Mesenteric fat pad (tissue), 1 donor: Measurements from ENCODE around the gene BCL7B. TPM values are rescaled to one million over a fixed set of nuclear protein-coding genes. Genes with fewer than 3 reads are reported as not detected.
"Not testable (repeated sequence)": the region's sequence is repeated elsewhere in the genome, so short reads cannot be mapped to it uniquely, and the experiment has no call there.

ENCODE experiments used
- DNase-seq: peaks from one replicate; pipeline ENCODE4 v3.0.0-alpha.2; 2020; ENCODE audit warnings: low spot score
- total RNA-seq: library from RNA; stranded (reverse); fragmentation: NEBNext Ultra II Directional; extraction: Animal tissue kit (Norgen Biotek cat#: 25700); gene quantifications from one replicate; pipeline ENCODE4 v1.2.1, GENCODE V29; 2021
- donor health status: DM: yes; HTN: yes; CAD: no.

BCL7B gene
- total RNA-seq, 1 donor from 2014 or later: 80.1 TPM

- no peak for DNase-seq
These were observed 21.0 kb downstream of the BCL7B start for GRCh38 chr7:73536479-73536878.

- DNase-seq: not testable (repeated sequence)
These were observed 21.6 kb downstream of the BCL7B start for GRCh38 chr7:73535918-73536317.

DNA sequence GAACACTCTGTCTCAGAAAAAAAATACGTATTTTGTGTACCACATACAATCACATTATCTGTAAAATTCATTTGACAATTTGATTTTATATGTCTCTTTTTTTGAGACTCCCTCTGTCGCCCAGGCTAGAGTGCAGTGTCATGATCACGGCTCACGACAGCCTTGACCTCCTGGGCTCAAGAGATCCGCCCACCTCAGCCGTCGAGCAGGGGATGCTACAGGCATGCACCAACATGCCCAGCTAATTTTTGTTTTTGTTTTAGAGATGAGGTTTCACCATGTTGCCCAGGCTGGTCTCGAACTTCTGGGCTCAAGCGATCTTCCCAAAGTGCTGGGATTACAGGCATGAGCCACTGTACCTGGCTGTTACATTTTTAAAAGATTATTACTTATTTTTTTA lies 23.7 kb downstream of the BCL7B start:
- DNase-seq: no peak

DNA sequence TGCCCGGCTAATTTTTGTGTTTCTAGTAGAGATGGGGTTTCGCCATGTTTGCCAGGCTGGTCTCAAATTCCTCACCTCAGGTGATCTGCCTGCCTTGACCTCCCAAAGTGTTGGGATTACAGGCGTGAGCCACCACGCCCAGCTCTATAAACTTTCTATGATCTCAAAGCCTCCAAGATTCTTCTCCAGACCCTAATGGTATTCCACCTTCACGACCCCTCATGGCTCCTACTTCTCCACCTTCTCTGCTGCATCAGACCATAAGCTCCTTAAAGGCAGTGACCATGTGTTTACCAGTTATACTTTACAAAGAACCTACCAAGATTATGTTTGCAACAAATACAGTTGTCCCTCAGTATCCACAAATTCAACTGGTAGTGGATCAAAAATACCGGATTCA lies 25.3 kb downstream of the BCL7B start:
- DNase-seq: no peak

GRCh38 chr7:73530800-73531199 lies 26.7 kb downstream of the BCL7B start:
- no peak for DNase-seq

DNA sequence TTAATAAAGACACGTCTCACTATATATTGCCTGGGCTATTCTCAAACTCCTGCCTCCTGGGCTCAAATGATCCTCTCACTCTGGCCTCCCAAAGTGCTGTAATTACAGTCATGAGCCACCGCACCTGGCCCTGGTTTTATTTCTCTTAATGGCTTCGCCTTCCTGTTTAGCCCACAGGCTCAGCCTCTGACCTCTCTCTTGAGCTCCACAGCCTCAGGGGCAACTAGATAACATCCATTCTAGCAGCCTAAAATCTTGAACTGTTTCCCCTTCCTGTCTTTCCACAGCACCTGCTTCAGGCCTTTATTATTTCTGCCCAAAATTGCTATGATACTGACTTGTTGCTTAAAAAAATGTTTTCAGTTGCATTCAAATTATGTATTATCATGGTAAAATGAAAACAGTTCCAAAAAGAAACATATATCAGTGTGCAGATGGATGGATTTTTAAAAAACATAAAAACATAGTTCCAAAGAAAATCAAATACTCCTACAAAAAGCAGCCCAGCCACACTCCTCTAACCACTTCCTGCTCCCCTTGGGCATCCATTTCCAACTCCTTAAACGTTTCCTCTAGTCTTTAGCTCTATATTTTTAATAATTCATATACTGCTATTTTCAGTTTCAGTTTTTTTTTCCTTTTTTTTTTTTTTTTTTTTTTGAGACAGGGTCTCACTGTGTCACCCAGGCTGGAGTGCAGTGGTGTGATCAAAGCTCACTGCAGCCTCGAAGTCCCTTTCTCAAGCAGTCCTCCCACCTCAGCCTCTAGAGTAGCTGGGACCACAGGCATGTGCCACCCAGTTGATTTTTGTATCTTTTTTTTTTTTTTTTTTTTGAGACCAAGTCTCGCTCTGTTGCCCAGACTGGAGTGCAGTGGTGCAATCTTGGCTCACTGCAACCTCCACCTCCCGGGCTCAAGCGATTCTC lies 30.3 kb downstream of the BCL7B start:
- no peak for DNase-seq

DNA sequence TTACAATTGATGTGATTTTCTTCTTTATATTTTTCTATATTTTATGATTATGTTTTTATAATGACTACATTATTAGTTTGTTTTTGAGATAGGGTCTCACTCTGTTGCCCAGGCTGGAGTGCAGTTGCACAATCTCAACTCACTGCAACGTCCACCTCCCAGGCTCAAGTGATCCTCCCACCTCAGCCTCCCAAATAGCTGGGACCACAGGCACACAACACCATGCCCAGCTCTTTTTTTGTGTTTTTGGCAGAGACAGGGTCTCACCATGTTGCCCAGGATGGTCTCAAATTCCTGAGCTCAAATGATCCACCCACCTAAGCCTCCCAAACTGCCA lies 31.4 kb downstream of the BCL7B start:
- DNase-seq: not testable (repeated sequence)

DNA sequence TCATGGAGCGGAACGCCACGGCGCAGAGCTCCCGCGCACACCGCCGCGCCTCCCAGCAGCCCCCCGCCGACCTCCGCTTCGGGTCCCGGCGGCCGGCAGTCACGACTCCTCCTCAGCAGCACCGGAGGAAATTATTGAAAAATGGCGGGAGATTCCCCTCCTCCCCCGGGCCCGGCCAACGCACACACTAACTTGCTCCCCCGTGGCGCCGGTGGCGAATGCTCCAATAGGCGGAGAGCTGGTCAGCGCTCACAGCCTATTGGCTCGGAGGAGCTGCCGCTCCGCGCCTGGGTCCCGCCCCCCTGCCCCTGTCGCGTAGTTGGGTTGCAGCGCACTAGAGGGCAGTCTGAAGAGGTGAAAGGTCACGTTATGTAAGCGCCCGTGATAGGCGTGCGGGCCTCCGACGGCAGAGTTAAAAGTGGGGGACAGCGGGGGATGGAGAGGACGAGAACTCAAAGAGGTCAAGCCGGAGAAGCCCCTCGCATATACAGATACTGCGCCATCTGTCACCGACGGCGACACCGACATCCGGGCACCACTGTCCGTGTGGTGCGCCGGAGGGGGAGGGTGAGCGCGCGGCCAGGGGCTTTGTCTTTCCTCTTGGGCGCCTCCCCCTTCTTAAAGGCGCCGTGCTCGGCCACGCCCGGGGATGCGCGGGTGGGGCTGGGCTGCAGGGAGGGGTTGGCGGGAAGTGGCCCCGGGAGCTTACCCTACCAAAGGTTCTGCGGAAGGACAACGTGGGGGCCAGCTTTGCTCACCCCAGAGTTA lies 35.2 kb downstream of the BCL7B start, which contains the start of gene BAZ1B:
Gene BAZ1B, minus strand, starts transcription at position 189 of the 768 bp plus-strand sequence. CDS start 360 bp downstream, outside the sequence.
- DNase-seq: peak; percentile 99

GRCh38 chr7:73521636-73522104 lies 35.8 kb downstream of the BCL7B start:
- peak; percentile 90 for DNase-seq

DNA sequence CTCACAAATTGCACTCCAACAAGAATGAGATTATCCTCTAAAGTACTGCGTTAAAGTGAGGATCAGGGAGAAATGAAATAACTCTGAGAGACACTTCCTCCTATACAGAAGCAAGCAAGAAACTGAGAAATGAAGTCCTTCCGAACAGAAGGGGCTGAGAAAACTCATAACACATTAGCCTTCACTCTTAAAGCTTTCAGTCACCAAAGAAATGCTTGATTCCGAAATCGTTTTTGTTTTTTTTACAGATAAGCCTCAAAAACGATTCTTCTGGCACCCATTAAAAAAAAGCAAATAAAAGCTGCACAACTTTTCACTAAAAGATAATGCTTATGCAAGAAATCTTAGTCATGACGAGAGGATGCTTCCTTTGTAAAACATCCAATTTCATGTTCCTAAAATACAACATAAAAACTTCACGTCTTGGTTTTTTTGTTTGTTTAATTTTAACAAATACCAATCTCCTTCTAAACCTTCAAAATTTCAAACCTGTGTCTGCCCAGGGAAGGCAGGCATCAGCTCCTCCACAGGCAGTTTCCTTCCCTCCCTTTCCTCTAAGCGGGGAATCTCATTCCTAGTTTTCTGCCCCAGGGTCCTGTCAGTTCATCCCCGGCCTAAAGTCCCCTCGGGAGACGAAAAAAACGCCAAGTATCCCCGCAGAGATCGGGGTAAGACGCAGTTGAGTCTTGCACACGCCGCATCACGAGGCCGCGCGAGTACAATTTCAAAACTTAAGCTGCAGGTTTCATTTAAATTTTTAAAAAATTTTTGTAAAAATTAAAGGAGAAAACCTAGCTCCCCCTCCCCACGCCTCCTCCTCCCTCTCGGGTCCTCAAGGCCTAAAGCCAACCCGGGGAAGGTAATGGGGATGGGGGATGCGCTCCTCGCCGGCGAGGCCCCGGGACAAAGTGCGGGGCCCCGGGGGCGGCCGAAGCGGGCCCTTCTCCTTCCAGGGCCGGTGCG lies 36.5 kb downstream of the BCL7B start:
- DNase-seq: no peak

GRCh38 chr7:73519867-73520672 lies 37.4 kb downstream of the BCL7B start:
- peak; percentile 64 for DNase-seq

DNA sequence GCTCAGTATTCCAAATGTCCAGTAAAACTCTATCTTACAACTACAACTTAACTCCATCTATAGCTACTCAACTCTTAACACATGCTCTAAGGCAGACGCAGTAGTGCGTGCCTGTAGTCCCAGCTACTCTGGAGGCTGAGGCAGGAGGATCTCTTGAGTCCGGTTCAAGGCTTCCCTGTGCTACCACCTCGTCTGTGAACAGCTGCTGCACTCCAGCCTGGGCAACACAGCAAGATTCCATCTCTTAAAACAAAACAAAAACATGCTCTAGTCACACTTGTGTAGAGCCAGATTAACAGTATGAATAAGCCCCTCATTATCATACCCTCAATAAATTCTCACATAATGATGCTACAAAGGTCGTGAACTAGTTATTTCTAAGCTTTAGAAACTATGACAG lies 39.0 kb downstream of the BCL7B start:
- DNase-seq: peak; percentile 24

- DNase-seq: peak; percentile 35
These were observed 40.1 kb downstream of the BCL7B start for GRCh38 chr7:73517241-73517995.

GRCh38 chr7:73515178-73515577 lies 42.3 kb downstream of the BCL7B start:
- DNase-seq: peak; percentile 2

- peak; percentile 2 for DNase-seq
These were observed 45.3 kb downstream of the BCL7B start for GRCh38 chr7:73512018-73512780.

DNA sequence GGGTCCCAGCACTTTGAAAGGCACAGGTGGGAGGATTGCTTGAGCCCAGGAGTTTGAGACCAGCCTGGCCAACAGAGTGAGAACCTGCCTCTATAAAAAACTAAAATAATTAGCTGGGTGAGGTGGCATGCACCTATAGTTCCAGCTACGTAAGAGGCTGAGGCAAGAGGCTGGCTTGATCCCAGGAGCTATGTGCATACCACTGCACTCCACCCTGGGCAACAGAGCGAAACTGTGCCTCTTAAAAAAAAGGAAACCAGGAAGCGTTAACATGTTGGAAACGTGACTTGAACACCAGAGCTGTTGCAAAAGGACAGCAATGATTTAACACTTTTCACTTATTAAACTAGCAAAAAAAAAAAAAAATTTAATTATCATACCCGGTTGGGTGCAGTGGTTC lies 48.0 kb downstream of the BCL7B start:
- DNase-seq: peak; percentile 22

DNA sequence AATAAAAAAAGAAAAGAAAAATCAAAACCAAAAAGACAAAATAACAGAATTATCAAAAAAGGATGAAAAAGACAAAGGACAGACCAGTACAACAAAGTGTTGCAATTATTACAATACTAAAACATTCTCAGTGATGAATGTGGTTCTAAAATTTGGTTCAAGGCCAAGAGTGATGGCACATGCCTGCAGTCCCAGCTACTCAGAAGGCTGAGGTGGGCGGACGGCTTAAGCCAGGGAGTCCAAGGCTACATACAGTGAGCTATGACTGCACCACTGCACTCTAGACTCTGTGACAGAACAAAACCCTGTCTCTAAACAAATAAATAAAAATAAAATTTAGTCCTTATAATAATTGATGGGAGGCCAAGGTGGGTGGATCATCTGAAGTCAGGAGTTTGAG lies 49.9 kb downstream of the BCL7B start:
- DNase-seq: peak; percentile 11

GRCh38 chr7:73504920-73505319 lies 52.6 kb downstream of the BCL7B start:
- no peak for DNase-seq

- no peak for DNase-seq
These were observed 53.5 kb downstream of the BCL7B start for GRCh38 chr7:73504017-73504416.
